Hepatocyte (in vitro differentiated cells): ENCODE results near the gene ESRRA.

ENCODE experiments used
- EZH2 ChIP-seq: fragments of 200-600 bp; sonication (generic); IDR thresholded peaks from 2 replicates; pipeline ENCODE4 v1.6.1; 2016; ENCODE audit warnings: antibody characterized with exemption, mild to moderate bottlenecking, borderline replicate concordance
- EZH2phosphoT487 ChIP-seq: fragments of 200-600 bp; sonication (generic); IDR thresholded peaks from one replicate; pipeline ENCODE4 v1.6.1; 2018; ENCODE audit warnings: antibody characterized with exemption, mild to moderate bottlenecking, low read depth, moderate library complexity; ENCODE audit not compliant: unreplicated experiment, severe bottlenecking
- TF ChIP-seq, protein P1 (sequence below): fragments of 200-600 bp; sonication (generic); IDR thresholded peaks from 2 replicates; pipeline ENCODE4 v1.5.1; 2016; ENCODE audit warnings: antibody characterized with exemption, mild to moderate bottlenecking; ENCODE audit not compliant: poor library complexity

DNA sequence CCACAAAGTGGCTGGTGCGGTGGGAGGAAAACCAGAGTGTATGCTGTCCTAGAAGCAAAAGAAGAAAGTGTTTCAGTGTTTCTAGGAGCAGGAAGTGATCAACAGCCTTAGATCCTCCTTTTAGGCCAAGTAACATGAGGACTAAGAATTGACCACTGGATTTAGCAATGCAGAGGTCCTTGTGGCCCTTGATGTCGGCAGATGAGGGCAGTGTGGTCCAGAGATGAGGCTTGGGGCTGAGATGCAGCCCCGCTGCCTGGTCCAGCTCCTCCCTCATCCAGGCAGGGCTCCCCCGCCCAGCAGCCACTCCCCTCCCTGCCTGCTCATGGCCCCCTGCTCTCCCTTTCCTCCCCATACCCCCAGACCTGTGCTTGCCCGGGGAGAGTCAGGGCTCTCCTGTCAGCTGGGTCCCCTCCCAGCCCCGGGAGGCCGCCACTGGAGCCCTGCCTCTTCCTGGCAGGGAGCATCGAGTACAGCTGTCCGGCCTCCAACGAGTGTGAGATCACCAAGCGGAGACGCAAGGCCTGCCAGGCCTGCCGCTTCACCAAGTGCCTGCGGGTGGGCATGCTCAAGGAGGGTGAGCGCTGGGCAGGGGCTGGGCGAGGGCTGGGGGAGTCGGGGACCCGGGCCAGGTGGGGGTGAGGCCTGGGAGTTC, 8.3 kb downstream of the ESRRA start:
- no peak for TF ChIP-seq EZH2
- TF ChIP-seq, protein P1, sequence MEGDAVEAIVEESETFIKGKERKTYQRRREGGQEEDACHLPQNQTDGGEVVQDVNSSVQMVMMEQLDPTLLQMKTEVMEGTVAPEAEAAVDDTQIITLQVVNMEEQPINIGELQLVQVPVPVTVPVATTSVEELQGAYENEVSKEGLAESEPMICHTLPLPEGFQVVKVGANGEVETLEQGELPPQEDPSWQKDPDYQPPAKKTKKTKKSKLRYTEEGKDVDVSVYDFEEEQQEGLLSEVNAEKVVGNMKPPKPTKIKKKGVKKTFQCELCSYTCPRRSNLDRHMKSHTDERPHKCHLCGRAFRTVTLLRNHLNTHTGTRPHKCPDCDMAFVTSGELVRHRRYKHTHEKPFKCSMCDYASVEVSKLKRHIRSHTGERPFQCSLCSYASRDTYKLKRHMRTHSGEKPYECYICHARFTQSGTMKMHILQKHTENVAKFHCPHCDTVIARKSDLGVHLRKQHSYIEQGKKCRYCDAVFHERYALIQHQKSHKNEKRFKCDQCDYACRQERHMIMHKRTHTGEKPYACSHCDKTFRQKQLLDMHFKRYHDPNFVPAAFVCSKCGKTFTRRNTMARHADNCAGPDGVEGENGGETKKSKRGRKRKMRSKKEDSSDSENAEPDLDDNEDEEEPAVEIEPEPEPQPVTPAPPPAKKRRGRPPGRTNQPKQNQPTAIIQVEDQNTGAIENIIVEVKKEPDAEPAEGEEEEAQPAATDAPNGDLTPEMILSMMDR: no peak
- no peak for TF ChIP-seq EZH2phosphoT487
